Measurements from ENCODE around the gene ARHGAP32. TPM values are rescaled to one million over a fixed set of nuclear protein-coding genes. Genes with fewer than 3 reads are reported as not detected.
A peak's percentile ranks its signal among the peaks of the same experiment; 100 is the strongest.
"Not testable (repeated sequence)": the region's sequence is repeated elsewhere in the genome, so short reads cannot be mapped to it uniquely, and the experiment has no call there.

The ARHGAP32 gene
- total and polyA plus RNA-seq, 2 experiments from 2014 or later: 1.2 to 5.5 TPM

DNA sequence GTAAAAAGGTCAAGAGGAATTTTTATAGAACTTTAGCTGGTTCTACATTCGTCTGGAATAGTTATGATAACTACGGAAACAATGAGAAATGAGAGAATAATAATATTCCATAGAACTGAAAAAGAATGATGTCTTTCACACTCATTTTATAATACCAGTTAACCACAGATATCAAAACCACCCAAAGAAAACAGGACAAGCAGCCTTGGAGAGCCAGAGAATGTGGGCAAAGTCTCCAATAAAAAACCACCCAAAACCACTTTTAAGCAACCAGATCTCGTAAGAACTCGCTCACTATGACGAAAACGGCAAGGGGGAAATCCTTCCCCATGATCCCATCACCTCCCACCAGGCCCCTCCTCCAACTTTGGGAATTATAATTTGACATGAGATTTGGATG is 60.8 kb downstream of the ARHGAP32 start:
- no peaks in the 10 kb centered on the region for H3K4me1 ChIP-seq (ENCODE audit: insufficient read depth)
- TF ChIP-seq EZH2 (IDR thresholded peaks at IDR 0.05; ENCODE audit: insufficient read depth, poor library complexity, severe bottlenecking): no peak
- TF ChIP-seq EZH2phosphoT487 (IDR thresholded peaks at IDR 0.05; ENCODE audit: insufficient read depth, low read depth): no peak
- no peak overlapping the region for H3K4me2 ChIP-seq (ENCODE audit: unreplicated experiment)
- H3K4me3 ChIP-seq: no peak overlapping the region
- H3K27ac ChIP-seq: no peak overlapping the region
- H3K79me2 ChIP-seq (ENCODE audit: insufficient read depth): peaks cover 35% of the 10 kb centered on the region; the same call in 1 of the 2 replicates
- H3K36me3 ChIP-seq (ENCODE audit: low read depth): no peaks in the 10 kb centered on the region
- H3K9me2 ChIP-seq (ENCODE audit: insufficient read depth): no peaks in the 10 kb centered on the region
- H3F3A ChIP-seq (ENCODE audit: insufficient read depth): no peaks in the 10 kb centered on the region
- H4K20me1 ChIP-seq (ENCODE audit: insufficient read depth): no peaks in the 10 kb centered on the region
- H2AFZ ChIP-seq: no peak overlapping the region
- no peak for DNase-seq
- H3K9me3 ChIP-seq (ENCODE audit: low read depth): no peaks in the 10 kb centered on the region
- in situ Hi-C loops (cut with MboI): no loop called here
- H3K27me3 ChIP-seq (replicated peaks; ENCODE audit: insufficient read depth): no peaks in the 10 kb centered on the region
- H3K9ac ChIP-seq: no peak overlapping the region
- WGBS, 2 experiments (ENCODE audit: low coverage in 1 of 2, low lambda C conversion rate in 2 of 2, missing lambda C conversion rate in 2 of 2): 95 to 97% methylated on average over 6 of the region's 6 CpGs

DNA sequence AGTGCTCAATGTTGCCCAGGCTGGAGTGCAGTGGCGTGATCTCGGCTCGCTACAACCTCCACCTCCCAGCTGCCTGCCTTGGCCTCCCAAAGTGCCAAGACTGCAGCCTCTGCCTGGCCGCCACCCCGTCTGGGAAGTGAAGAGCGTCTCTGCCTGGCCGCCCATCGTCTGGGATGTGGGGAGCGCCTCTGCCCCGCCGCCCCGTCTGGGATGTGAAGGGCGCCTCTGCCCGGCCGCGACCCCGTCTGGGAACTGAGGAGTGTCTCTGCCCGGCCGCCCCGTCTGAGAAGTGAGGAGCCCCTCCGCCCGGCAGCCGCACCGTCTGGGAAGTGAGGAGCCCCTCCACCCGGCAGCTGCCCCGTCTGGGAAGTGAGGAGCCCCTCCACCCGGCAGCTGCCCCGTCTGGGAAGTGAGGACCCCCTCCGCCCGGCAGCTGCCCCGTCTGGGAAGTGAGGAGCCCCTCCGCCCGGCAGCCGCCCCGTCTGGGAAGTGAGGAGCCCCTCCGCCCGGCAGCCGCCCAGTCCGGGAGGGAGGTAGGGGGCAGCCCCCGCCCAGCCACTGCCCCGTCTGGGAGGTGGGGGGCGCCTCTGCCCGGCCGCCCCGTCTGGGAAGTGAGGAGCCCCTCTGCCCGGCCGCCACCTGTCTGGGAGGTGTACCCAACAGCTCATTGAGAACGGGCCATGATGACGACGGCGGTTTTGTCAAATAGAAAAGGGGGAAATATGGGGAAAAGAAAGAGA is 63.1 kb downstream of the ARHGAP32 start:
- H3K9me3 ChIP-seq (ENCODE audit: low read depth); DNase-seq; H3K9ac ChIP-seq; H3K27me3 ChIP-seq (replicated peaks; ENCODE audit: insufficient read depth); H3K36me3 ChIP-seq (ENCODE audit: low read depth); H3K4me2 ChIP-seq (ENCODE audit: unreplicated experiment); H3F3A ChIP-seq (ENCODE audit: insufficient read depth); H4K20me1 ChIP-seq (ENCODE audit: insufficient read depth); H3K27ac ChIP-seq; H3K4me1 ChIP-seq (ENCODE audit: insufficient read depth); H2AFZ ChIP-seq; in situ Hi-C loops (cut with MboI); H3K4me3 ChIP-seq; H3K9me2 ChIP-seq (ENCODE audit: insufficient read depth): not testable (repeated sequence)
- H3K79me2 ChIP-seq (ENCODE audit: insufficient read depth): peaks cover 26% of the 10 kb centered on the region; the same call in 1 of the 2 replicates
- 95 to 96% methylated on average over 14 to 47 of the region's 51 CpGs for WGBS, 2 experiments (ENCODE audit: low coverage in 1 of 2, low lambda C conversion rate in 2 of 2, missing lambda C conversion rate in 2 of 2)

DNA sequence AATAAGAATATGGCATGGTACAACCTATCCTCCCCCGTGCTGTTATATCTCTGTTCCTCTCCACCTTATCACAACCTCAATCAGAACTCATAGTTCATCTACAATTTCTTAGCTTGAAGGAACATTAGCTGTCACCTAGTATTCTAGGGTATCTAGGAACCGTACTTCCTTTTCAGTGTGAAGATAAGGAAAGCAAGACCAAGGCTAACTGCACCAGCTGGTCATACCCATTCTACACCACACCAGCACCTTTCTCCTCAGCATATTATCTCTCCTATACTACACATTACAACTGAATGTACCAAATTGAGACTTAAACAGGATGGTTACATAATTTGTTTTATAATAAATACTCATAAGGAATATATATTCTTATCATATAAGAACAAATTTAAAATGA is 73.1 kb downstream of the ARHGAP32 start:
- H3K4me3 ChIP-seq: no peak overlapping the region
- no peaks in the 10 kb centered on the region for H3K9me3 ChIP-seq (ENCODE audit: low read depth)
- H3K79me2 ChIP-seq (ENCODE audit: insufficient read depth): no peaks in the 10 kb centered on the region
- no peaks in the 10 kb centered on the region for H4K20me1 ChIP-seq (ENCODE audit: insufficient read depth)
- H3K9me2 ChIP-seq (ENCODE audit: insufficient read depth): no peaks in the 10 kb centered on the region
- TF ChIP-seq EZH2 (IDR thresholded peaks at IDR 0.05; ENCODE audit: insufficient read depth, poor library complexity, severe bottlenecking) (no peak), EZH2phosphoT487 (IDR thresholded peaks at IDR 0.05; ENCODE audit: insufficient read depth, low read depth) (no peak)
- no peaks in the 10 kb centered on the region for H3K36me3 ChIP-seq (ENCODE audit: low read depth)
- no peaks in the 10 kb centered on the region for H3K27me3 ChIP-seq (replicated peaks; ENCODE audit: insufficient read depth)
- H3K4me2 ChIP-seq (ENCODE audit: unreplicated experiment): no peak overlapping the region
- H3F3A ChIP-seq (ENCODE audit: insufficient read depth): peaks cover 9% of the 10 kb centered on the region; the same call in 1 of the 2 replicates
- no peak overlapping the region for H3K27ac ChIP-seq
- H3K4me1 ChIP-seq (ENCODE audit: insufficient read depth): peaks cover 16% of the 10 kb centered on the region
- in situ Hi-C loops (cut with MboI): loop anchor here (10.0 to 25.0 kb wide), 2 partner anchors 206 to 618 kb away; no protein-coding TSS in a partner anchor
- H3K9ac ChIP-seq: no peak overlapping the region
- 89 to 96% methylated on average over 2 of the region's 2 CpGs for WGBS, 2 experiments (ENCODE audit: low coverage in 1 of 2, low lambda C conversion rate in 2 of 2, missing lambda C conversion rate in 2 of 2)
- no peak for DNase-seq
- no peak overlapping the region for H2AFZ ChIP-seq

DNA sequence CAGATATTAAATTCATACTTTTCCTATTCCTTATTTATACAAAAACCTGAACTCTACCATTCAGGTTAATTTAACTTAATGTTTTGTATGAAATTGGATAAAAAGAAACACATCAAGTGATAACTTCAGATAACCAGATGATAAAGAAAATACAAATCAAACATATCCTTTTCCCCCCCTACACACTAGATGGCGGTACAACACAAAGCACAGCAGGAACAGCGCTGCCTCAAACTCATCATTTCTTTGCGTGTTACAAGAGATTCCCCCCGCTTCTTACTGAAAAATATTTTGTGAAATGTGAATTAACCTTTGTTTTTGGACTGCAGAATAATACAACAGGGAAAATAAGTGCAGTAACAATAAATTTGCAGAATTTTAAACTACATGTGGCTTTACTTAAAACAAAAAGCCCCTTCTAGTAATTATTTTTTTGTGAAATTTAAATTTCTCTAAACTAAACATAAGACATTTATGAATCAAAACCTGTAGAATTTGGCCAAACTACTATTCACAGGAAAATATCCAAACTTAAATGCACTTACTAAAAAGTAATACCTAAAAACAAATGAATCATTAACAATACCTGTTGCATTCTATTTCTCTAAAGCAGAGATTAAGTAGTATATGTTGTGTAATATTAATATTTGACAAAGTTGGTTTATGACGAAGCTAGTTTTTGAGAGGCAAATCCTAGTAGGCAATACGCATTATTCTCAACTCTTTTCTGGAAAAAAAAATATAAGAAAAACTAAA is 74.4 kb downstream of the ARHGAP32 start:
- 19 to 22% methylated on average over 6 of the region's 6 CpGs for WGBS, 2 experiments (ENCODE audit: low coverage in 1 of 2, low lambda C conversion rate in 2 of 2, missing lambda C conversion rate in 2 of 2)
- in situ Hi-C loops (cut with MboI): loop anchor here (10.0 to 25.0 kb wide), 2 partner anchors 207 to 620 kb away; no protein-coding TSS in a partner anchor

More for the DNA sequence above, 74.4 kb downstream of the ARHGAP32 start:
- DNase-seq: peak; percentile 77
- Histone ChIP-seq H3K27ac (no peak overlapping the region), H4K20me1 (ENCODE audit: insufficient read depth) (no peaks in the 10 kb centered on the region; the same call in 1 of the 2 replicates), H3K79me2 (ENCODE audit: insufficient read depth) (no peaks in the 10 kb centered on the region), H3K4me3 (no peak overlapping the region), H3K9ac (no peak overlapping the region), H3F3A (ENCODE audit: insufficient read depth) (peaks cover 9% of the 10 kb centered on the region; the same call in 1 of the 2 replicates), H2AFZ (no peak overlapping the region), H3K4me1 (ENCODE audit: insufficient read depth) (peaks cover 16% of the 10 kb centered on the region), H3K27me3 (replicated peaks; ENCODE audit: insufficient read depth) (no peaks in the 10 kb centered on the region), H3K4me2 (ENCODE audit: unreplicated experiment) (no peak overlapping the region), H3K9me2 (ENCODE audit: insufficient read depth) (no peaks in the 10 kb centered on the region), H3K36me3 (ENCODE audit: low read depth) (no peaks in the 10 kb centered on the region), H3K9me3 (ENCODE audit: low read depth) (no peaks in the 10 kb centered on the region)
- no peak for TF ChIP-seq EZH2phosphoT487 (IDR thresholded peaks at IDR 0.05; ENCODE audit: insufficient read depth, low read depth)
- no peak for TF ChIP-seq EZH2 (IDR thresholded peaks at IDR 0.05; ENCODE audit: insufficient read depth, poor library complexity, severe bottlenecking)
